HT-29 (cell line): ENCODE data around the gene NAPB. TPM values are rescaled to one million over a fixed set of nuclear protein-coding genes. Genes with fewer than 3 reads are reported as not detected.

Experiments
- DNase-seq: peaks from one replicate; pipeline ENCODE4 v3.0.0-alpha.2; 2015; ENCODE audit warnings: low spot score
- total RNA-seq: library from RNA; depleted of rRNA; stranded (reverse); fragments of >200 nt; shearing (Covaris generic); gene quantifications from 2 replicates; pipeline ENCODE4 v1.2.3, GENCODE V29; 2014

NAPB gene
- total RNA-seq, 1 experiment from 2014 or later: 5.7 TPM

DNA sequence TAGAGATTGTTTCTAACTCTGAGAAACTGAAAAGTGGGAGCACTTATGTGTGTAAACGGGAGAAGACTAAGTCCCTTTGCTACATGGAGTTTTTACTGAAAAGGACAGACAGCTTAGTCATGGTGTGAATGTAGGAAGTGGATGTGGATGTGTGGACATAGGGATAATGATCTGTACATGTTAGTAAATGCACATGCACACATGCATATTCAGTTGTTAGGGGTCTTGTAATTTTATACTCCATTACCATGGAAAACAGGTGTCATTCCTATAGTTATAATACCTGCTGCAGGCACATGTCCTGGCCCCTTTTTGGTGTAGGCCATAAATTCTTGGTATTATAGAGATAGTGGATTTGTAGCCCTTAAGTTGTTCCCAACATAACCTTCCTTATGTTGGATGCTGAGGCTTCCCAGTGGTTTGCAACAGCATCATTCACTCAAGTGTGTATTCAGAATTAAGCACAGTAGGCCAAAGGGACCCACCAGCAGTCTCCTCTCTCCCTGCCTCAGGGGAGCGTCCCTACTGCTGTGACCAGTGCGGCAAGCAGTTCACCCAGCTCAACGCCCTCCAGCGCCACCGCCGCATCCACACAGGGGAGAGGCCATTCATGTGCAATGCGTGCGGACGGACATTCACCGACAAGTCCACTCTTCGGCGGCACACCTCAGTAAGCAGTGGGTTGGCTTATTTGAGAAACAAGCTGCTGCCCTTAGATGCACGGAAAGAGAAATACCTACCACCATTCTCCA is 52.0 kb downstream of the NAPB start:
- DNase-seq: no peak

GRCh38 chr20:23368316-23369071 is 52.8 kb downstream of the NAPB start:
- no peak for DNase-seq

- DNase-seq: no peak
Measured at GRCh38 chr20:23367770-23368169, 53.5 kb downstream of the NAPB start.

DNA sequence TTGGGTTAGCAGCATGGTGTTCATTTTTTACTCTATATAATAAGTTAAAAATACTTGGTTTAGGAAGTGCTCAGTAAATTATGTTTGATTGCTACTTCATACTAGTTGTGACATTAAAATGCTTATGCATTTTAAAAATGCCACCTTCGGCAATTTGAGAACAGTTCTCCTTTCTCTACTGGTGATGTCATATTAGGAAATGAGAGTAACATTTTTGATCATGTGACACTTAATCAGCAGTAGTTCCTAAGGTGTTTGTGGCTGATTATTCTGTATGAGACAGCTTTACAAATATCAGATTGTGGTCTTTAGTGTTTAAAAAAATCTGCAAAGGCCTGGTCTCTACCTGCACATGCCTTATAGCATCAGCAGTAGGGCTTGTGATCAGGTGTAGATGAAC is 54.9 kb downstream of the NAPB start:
- no peak for DNase-seq

DNA sequence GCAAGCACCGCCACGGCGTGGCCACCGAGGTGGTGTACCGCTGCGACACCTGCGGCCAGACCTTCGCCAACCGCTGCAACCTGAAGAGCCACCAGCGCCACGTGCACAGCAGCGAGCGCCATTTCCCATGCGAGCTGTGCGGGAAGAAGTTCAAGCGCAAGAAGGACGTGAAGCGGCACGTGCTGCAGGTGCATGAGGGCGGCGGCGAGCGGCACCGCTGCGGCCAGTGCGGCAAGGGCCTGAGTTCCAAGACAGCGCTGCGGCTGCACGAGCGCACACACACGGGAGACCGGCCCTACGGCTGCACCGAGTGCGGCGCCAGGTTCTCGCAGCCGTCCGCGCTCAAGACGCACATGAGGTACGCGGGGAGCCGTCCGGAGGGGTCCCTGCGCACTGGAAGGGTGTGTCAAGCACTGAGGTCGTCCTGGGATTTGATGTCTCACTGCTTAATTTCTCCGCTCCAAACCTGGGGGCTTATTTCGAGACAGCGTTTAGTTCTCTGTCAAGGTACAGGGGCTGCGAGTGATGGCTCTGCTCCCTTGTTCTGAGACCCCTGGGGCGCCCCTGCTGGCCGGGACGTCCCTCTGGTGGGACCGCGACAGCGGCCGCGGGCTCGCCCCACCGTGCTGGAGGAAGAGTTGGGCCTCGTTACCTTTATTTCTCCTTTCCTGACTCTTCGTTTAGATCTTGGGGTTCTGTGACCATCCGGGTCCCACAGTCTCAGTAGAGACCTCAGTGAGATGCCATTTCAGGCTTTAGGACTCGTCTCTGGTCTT is 55.7 kb downstream of the NAPB start:
- DNase-seq: no peak

DNA sequence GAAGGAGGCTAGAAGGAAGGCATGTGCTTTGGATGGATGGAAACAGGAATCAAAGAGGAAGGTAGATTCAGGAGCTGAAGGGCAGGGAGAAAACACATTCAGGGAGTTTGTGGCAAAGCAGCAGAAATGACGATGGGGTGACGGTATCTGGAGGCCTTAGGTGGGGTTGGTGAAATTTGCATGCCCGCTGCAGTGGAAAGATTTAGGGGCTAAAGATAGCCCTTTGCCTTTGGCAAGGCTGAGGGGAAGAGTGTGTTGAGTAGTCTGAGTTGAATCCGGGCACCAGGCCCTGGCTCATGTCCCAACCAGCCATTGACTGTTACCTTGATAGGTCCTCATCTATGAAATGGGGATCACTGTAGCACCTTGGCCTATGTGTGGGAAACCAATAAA is 58.0 kb downstream of the NAPB start:
- no peak for DNase-seq

DNA sequence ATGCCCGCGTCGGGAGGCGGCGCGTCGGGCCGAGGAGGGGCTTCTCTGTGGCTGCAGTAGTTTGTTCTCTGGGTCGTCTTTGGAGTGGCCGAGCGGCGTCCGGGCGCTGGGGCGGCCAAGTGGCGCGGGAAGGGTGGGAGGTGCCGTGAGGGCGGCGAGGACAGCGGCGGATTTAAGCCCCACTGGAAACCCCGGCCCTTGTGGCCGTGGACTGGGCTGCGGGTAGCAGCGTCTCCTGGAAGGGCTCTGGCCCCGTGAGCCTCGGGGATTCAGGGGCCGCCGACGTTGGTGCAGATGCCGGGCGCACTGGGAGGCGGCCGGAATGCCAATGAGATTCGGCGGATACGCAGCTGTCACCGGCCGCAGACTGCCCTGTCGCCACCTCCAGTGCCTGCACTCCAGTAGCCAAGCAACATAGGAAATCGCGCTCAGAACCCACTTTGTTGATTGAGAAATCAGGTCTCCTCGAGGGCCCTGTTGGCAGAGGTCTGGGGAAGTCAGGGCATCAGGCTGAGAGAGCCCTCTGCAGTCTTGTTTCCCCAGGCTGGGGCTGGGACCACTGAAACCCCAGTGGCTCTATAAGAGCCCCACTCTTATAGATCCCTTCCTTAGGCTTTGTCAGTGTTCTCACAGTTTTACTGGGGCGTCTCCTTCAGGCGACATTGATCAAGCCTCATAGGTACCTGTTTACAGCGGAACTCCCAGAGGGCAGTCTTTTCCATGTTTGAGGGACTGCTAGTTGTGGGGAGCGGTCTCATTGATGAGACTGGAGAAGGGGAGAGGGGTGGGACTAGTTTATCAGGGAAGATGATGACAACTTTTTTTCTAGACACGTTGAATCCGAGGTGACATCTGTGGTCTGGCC is 58.7 kb downstream of the NAPB start:
- peak; percentile 59 for DNase-seq

- DNase-seq: peak; percentile 97
Measured at GRCh38 chr20:23361476-23362391, 59.6 kb downstream of the NAPB start, which contains the start of gene GZF1. TSS of gene GZF1 (plus strand) at chr20:23362182. CDS start at chr20:23364384, 2,202 bp downstream.

DNA sequence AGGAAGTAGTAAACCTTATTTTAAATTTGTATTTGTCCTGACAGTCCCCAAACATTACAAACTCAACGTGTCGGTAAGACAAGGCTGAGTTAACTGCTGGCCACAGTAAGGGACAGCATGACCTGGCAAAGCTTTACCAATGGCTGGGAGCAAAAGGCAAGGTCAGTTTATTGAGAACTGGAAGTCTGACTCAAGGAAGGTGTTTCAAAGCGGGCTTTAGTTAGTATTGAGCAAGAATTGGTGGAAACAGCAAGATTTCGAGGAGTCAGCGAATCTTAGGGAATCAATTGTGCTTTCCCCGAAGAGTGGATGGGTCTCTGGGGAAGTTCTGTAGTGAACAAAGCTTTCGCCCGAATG is 60.2 kb downstream of the NAPB start:
- peak; percentile 47 for DNase-seq

GRCh38 chr20:23360531-23360930 is 60.8 kb downstream of the NAPB start:
- no peak for DNase-seq

GRCh38 chr20:23358923-23359593 is 62.2 kb downstream of the NAPB start:
- DNase-seq: no peak

- no peak for DNase-seq
Measured at GRCh38 chr20:23358563-23358906, 62.8 kb downstream of the NAPB start.

DNA sequence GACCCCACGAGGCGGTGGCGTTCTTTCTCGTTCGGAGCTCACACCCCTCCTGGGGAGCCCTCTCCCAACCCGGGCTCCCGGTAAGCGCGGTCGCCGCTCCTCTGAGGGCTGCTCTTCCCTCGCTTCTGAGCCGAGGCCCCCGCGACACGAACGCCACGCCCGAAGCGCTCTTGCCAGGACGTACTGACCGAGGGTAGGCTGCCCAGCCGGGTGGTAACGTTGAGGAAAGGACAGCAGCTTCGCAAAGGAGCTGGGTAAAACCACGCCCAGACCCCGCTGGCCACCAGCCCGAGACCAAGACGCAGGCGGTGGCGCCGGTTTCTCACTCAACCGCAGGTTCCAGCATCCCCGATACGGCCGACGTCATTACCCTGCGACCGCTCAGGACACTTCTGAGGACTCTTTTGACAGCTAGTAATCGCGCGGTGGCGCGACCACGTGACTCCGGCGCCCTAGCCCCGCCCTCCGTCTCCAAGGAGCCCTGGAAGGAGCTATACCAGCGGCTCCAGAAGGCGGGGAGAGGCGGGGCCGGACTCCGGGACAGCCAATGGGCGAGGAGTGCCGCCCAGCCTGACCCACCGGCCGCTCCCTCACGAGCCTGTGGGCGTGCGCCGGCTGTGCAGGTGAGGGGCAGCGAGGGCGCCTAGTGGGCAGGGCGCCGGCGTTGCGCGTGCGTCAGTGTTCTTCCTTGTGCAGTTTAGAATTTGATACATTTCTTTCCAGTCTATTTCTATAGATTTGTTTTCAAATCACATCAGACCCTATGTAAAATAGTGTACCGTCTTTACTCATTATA is 63.3 kb downstream of the NAPB start:
- peak; percentile 99 for DNase-seq

- DNase-seq: no peak
Measured at GRCh38 chr20:23356203-23356602, 65.1 kb downstream of the NAPB start.

- peak; percentile 34 for DNase-seq
Measured at GRCh38 chr20:23350904-23351838, 70.1 kb downstream of the NAPB start.

GRCh38 chr20:23350196-23350903 is 70.9 kb downstream of the NAPB start, which contains the start of gene NXT1:
TSS of gene NXT1 (plus strand) at chr20:23350791. CDS start at chr20:23354042, 3,251 bp downstream.
- peak; percentile 98 for DNase-seq
